Tibial artery (tissue), 4 donors: ENCODE data around the gene GPER1.
"Not testable (repeated sequence)": the region's sequence is repeated elsewhere in the genome, so short reads cannot be mapped to it uniquely, and the experiment has no call there.

Experiments
- DNase-seq, 2 donors: peaks; one replicate each; pipeline ENCODE4 v3.0.0-alpha.2; 2019
- H3K27ac ChIP-seq, 2 donors: fragments of 200-600 bp; sonication (generic) in 1 of 2; 1 replicate in 1 of 2; 2 replicates in 1 of 2; pipeline ENCODE4 v1.5.1; 2018 to 2019; ENCODE audit warnings: mild to moderate bottlenecking in 1 of 2
- H3K27me3 ChIP-seq, 2 donors: fragments of 200-600 bp; sonication (generic) in 1 of 2; one replicate each; pipeline versions ENCODE4 v1.5.1 to v1.6.0; 2016 to 2019
- H3K36me3 ChIP-seq, 3 donors: fragments of 200-600 bp; sonication (generic) in 2 of 3; one replicate each; pipeline ENCODE4 v1.5.1; 2016 to 2019; ENCODE audit warnings: mild to moderate bottlenecking in 2 of 3
- H3K4me1 ChIP-seq, 4 donors: fragments of 200-600 bp; sonication (generic) in 2 of 4; 1 replicate in 3 of 4; 2 replicates in 1 of 4; pipeline ENCODE4 v1.5.1; 2016 to 2019
- H3K4me3 ChIP-seq, 2 donors: fragments of 200-600 bp; sonication (generic) in 1 of 2; 1 replicate in 1 of 2; 2 replicates in 1 of 2; pipeline ENCODE4 v1.5.1; 2018 to 2019; ENCODE audit warnings: mild to moderate bottlenecking in 2 of 2
- H3K9me3 ChIP-seq, 3 donors: fragments of 200-600 bp; sonication (generic) in 1 of 3; one replicate each; pipeline ENCODE4 v1.5.1; 2016 to 2019
- intact Hi-C: fragments of 100-400 bp; cut with DNase I; formaldehyde crosslinking; loops from one replicate; pipeline ENCODE4 v1.15.0; 2023; ENCODE audit warnings: low total_unique reads
- TF ChIP-seq, protein P1 (sequence below), 2 experiments: fragments of 200-600 bp in 1 of 2; fragments of 450-650 bp in 1 of 2; IDR thresholded peaks; one replicate each; pipeline ENCODE4 v1.5.1; 2017 to 2019; ENCODE audit warnings: antibody characterized with exemption in 2 of 2, mild to moderate bottlenecking in 1 of 2, moderate library complexity in 1 of 2

GPER1 gene

DNA sequence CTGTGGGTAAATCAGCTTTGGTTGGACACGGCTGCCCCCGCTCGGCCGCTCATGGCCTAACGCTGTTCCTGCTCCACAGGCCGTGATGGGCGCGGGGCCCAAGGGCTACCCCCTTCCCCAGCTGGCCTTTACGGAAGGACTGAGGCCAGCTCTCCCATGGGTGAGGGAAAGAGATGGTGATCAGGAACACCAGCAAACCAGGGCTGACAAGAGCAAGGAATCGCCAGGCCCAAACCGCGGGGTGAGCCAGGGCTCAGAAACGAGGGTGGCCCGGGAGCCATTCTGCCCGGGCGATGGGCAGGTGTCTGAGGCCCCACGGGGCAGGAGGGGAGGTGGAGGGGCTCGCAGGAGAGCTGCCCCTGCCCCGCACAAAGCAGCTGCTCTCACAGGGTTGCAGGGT lies 26.6 kb downstream of the GPER1 start:
- Histone ChIP-seq H3K9me3 (no peaks in the 10 kb centered on the region), H3K4me3 (no peak overlapping the region), H3K27me3 (no peaks in the 10 kb centered on the region), H3K27ac (no peak overlapping the region), H3K36me3 (peaks cover 0 to 4% (median 0%) of the 10 kb centered on the region in 3 donors), H3K4me1 (peaks cover 0 to 4% (median 0%) of the 10 kb centered on the region in 4 donors)
- DNase-seq, result no peak
- intact Hi-C loops, result no loop called here
- TF ChIP-seq, protein P1, sequence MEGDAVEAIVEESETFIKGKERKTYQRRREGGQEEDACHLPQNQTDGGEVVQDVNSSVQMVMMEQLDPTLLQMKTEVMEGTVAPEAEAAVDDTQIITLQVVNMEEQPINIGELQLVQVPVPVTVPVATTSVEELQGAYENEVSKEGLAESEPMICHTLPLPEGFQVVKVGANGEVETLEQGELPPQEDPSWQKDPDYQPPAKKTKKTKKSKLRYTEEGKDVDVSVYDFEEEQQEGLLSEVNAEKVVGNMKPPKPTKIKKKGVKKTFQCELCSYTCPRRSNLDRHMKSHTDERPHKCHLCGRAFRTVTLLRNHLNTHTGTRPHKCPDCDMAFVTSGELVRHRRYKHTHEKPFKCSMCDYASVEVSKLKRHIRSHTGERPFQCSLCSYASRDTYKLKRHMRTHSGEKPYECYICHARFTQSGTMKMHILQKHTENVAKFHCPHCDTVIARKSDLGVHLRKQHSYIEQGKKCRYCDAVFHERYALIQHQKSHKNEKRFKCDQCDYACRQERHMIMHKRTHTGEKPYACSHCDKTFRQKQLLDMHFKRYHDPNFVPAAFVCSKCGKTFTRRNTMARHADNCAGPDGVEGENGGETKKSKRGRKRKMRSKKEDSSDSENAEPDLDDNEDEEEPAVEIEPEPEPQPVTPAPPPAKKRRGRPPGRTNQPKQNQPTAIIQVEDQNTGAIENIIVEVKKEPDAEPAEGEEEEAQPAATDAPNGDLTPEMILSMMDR (IDR thresholded peaks at IDR 0.05), result no peak

DNA sequence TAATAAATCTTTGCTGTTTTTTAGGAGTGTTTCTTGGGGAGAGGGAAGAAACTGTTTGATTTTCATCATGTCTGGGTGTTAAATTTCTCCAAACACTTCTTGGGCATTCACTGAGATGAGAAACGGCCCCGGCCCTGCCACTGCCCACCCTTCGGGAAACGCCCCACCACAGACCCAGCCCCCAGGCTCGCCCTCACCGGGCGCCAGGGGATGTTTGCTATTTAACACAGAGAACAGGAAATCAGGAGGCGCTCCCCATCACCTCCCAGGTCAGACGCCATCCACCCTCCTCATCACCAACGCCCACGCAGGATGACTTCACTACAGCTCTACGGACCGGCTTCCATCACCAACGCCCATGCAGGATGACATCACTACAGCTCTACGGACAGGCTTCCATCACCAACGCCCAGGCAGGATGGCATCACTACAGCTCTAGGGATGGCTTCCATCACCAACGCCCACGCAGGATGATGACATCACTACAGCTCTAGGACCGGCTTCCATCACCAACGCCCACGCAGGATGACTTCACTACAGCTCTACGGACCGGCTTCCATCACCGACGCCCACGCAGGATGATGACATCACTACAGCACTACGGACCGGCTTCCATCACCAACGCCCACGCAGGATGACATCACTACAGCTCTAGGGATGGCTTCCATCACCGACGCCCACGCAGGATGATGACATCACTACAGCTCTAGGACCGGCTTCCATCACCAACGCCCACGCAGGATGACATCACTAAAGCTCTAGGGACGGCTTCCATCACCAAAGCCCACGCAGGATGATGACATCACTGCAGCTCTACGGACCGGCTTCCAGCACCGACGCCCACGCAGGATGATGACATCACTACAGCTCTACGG lies 27.5 kb downstream of the GPER1 start:
- DNase-seq, H3K9me3 ChIP-seq, H3K27me3 ChIP-seq, H3K27ac ChIP-seq, intact Hi-C loops, H3K4me1 ChIP-seq, H3K4me3 ChIP-seq, H3K36me3 ChIP-seq: not testable (repeated sequence)

DNA sequence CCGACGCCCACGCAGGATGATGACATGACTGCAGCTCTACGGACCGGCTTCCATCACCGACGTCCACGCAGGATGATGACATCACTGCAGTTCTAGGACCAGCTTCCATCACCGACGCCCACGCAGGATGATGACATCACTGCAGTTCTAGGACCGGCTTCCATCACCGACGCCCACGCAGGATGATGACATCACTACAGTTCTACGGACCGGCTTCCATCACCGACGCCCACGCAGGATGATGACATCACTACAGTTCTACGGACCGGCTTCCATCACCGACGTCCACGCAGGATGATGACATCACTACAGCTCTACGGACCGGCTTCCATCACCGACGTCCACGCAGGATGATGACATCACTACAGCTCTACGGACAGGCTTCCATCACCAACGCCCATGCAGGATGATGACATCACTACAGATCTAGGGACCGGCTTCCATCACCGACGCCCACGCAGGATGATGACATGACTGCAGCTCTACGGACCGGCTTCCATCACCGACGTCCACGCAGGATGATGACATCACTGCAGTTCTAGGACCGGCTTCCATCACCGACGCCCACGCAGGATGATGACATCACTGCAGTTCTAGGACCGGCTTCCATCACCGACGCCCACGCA lies 28.6 kb downstream of the GPER1 start:
- H3K27ac ChIP-seq, H3K36me3 ChIP-seq, H3K9me3 ChIP-seq, H3K4me3 ChIP-seq, intact Hi-C loops, H3K27me3 ChIP-seq, H3K4me1 ChIP-seq, DNase-seq: not testable (repeated sequence)

DNA sequence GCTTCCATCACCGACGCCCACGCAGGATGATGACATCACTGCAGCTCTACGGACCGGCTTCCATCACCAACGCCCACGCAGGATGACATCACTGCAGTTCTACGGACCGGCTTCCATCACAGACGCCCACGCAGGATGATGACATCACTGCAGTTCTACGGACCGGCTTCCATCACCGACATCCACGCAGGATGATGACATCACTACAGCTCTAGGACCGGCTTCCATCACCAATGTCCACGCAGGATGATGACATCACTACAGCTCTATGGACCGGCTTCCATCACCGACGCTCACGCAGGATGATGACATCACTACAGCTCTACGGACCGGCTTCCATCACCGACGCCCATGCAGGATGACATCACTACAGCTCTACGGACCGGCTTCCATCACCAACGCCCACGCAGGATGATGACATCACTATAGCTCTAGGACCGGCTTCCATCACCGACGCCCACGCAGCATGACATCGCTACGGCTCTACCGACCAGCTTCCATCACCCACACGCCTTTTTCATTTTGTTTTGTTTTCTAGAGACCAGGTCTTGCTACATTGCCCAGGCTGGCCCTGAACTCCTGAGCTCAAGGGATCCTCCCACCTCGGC lies 29.5 kb downstream of the GPER1 start:
- H3K4me3 ChIP-seq, result no peak overlapping the region
- H3K9me3 ChIP-seq, result no peaks in the 10 kb centered on the region
- no peak for DNase-seq
- H3K27me3 ChIP-seq, result no peaks in the 10 kb centered on the region
- intact Hi-C loops, result no loop called here
- H3K36me3 ChIP-seq, result peaks cover 0 to 4% (median 0%) of the 10 kb centered on the region in 3 donors
- TF ChIP-seq, protein P1 (IDR thresholded peaks at IDR 0.05), result no peak
- H3K4me1 ChIP-seq, result no peaks in the 10 kb centered on the region
- H3K27ac ChIP-seq, result no peak overlapping the region

DNA sequence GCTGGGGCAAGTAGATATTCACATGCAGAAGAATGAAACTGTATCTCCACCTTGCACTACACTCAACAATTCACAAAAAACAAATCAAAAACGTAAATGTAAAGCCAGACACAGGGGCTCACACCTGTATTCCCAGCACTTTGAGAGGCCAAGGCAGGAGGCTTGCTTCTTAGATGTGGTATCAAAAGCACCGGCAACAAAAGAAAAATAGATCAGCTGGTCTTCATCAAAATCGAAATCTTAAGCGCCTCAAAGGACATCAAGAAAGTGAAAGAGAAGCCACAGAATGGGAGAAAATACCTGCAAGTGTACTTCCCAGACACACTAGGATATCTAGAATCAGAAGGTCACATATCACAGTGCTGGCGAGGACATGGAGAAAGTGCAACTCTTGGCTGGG lies 31.3 kb downstream of the GPER1 start:
- no peaks in the 10 kb centered on the region for H3K9me3 ChIP-seq
- peaks cover 0 to under 1% (median 0%) of the 10 kb centered on the region in 3 donors for H3K36me3 ChIP-seq
- no peak for DNase-seq
- no peak overlapping the region for H3K27ac ChIP-seq
- H3K4me3 ChIP-seq, result no peak overlapping the region
- intact Hi-C loops, result no loop called here
- TF ChIP-seq, protein P1 (IDR thresholded peaks at IDR 0.05), result no peak
- peaks cover 0 to 15% (median 11%) of the 10 kb centered on the region in 4 donors for H3K4me1 ChIP-seq
- no peaks in the 10 kb centered on the region for H3K27me3 ChIP-seq

DNA sequence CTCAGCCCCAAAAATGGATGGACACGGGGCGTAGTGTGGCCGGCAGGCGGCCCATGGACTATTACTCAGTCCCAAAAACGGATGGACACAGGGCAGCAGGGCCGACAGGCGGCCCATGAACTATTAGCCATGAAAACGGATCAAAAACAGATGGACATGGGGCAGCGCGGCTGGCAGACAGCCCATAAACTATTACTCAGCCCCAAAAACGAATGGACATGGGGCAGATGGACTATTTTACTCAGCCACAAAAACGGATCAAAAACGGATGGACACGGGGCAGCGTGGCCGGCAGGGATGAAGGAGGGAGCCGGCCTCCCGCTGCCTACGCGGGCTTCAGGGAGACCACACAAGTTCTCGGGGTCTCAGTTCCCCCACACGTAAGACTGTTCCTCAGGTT lies 32.9 kb downstream of the GPER1 start:
- H3K27me3 ChIP-seq, result no peaks in the 10 kb centered on the region
- DNase-seq, result no peak
- TF ChIP-seq, protein P1 (IDR thresholded peaks at IDR 0.05), result no peak
- H3K4me3 ChIP-seq, result no peak overlapping the region
- H3K36me3 ChIP-seq, result no peaks in the 10 kb centered on the region
- H3K9me3 ChIP-seq, result no peaks in the 10 kb centered on the region
- H3K4me1 ChIP-seq, result peaks cover 0 to 30% (median 22%) of the 10 kb centered on the region in 4 donors
- no peak overlapping the region for H3K27ac ChIP-seq
- intact Hi-C loops, result loop anchor here (5.0 kb wide), 1 partner anchor 33 kb away; the partner anchor contains the start of gene GPER1
